Liver (tissue), 9 donors: Measurements from ENCODE around the gene POLR3G. TPM values are rescaled to one million over a fixed set of nuclear protein-coding genes. Genes with fewer than 3 reads are reported as not detected.

Experiments used
- DNase-seq: peaks from one replicate; pipeline ENCODE4 v3.0.0-alpha.2; 2017; ENCODE audit warnings: low spot score
- H3K27ac ChIP-seq, 2 donors: one replicate each; pipeline ENCODE4 v1.7.0; 2013; ENCODE audit warnings: inconsistent platforms in 2 of 2, low read length in 2 of 2, control low read depth in 1 of 2, low read depth in 1 of 2, mild to moderate bottlenecking in 1 of 2
- H3K27me3 ChIP-seq, 4 donors: one replicate each; pipeline versions ENCODE4 v1.6.1 to v1.7.0; 2013; ENCODE audit warnings: low read length in 3 of 4, inconsistent platforms in 1 of 4, mild to moderate bottlenecking in 1 of 4, moderate library complexity in 1 of 4; ENCODE audit not compliant: control insufficient read depth in 4 of 4, insufficient read depth in 4 of 4
- H3K36me3 ChIP-seq, 4 donors: one replicate each; pipeline versions ENCODE4 v1.6.1 to v1.7.0; 2013; ENCODE audit warnings: low read length in 3 of 4, mild to moderate bottlenecking in 3 of 4, low read depth in 1 of 4, moderate library complexity in 1 of 4; ENCODE audit not compliant: control insufficient read depth in 4 of 4, insufficient read depth in 3 of 4
- H3K4me1 ChIP-seq, 4 donors: one replicate each; pipeline versions ENCODE4 v1.6.1 to v1.7.0; 2013; ENCODE audit warnings: low read length in 3 of 4, mild to moderate bottlenecking in 3 of 4, moderate library complexity in 1 of 4; ENCODE audit not compliant: control insufficient read depth in 4 of 4, insufficient read depth in 4 of 4
- H3K4me3 ChIP-seq, 3 donors: one replicate each; pipeline versions ENCODE4 v1.6.1 to v1.7.0; 2013; ENCODE audit warnings: low read length in 3 of 3, control low read depth in 1 of 3, low read depth in 1 of 3, mild to moderate bottlenecking in 1 of 3
- H3K9ac ChIP-seq, 2 donors: one replicate each; pipeline ENCODE4 v1.7.0; 2013; ENCODE audit warnings: low read length in 2 of 2, mild to moderate bottlenecking in 2 of 2, moderate library complexity in 2 of 2, control low read depth in 1 of 2, low read depth in 1 of 2
- H3K9me3 ChIP-seq, 4 donors: one replicate each; pipeline versions ENCODE4 v1.6.1 to v1.7.0; 2013; ENCODE audit warnings: low read length in 3 of 4; ENCODE audit not compliant: control insufficient read depth in 4 of 4
- EGR1 ChIP-seq, 2 donors: IDR thresholded peaks; 2 replicates each; pipeline ENCODE4 v1.6.1; 2016 to 2018; ENCODE audit warnings: antibody characterized with exemption in 2 of 2, low read depth in 2 of 2
- FOXA1 ChIP-seq: IDR thresholded peaks from 2 replicates; pipeline ENCODE4 v1.6.1; 2016; ENCODE audit warnings: antibody characterized with exemption
- FOXA2 ChIP-seq: IDR thresholded peaks from 2 replicates; pipeline ENCODE4 v1.6.1; 2016; ENCODE audit warnings: antibody characterized with exemption
- GABPA ChIP-seq, 2 donors: IDR thresholded peaks in 1 of 2; conservative IDR thresholded peaks in 1 of 2; 2 replicates each; pipeline ENCODE4 v1.6.1; 2016; ENCODE audit warnings: antibody characterized with exemption in 2 of 2, mild to moderate bottlenecking in 1 of 2, moderate library complexity in 1 of 2
- HNF4A ChIP-seq, 2 donors: conservative IDR thresholded peaks; 2 replicates each; pipeline ENCODE4 v1.6.1; 2016; ENCODE audit warnings: antibody characterized with exemption in 2 of 2, mild to moderate bottlenecking in 2 of 2
- HNF4G ChIP-seq: IDR thresholded peaks from 2 replicates; pipeline ENCODE4 v1.6.1; 2016; ENCODE audit warnings: antibody characterized with exemption
- JUND ChIP-seq, 2 donors: IDR thresholded peaks; 2 replicates each; pipeline ENCODE4 v1.6.1; 2016; ENCODE audit warnings: antibody characterized with exemption in 2 of 2
- NR2F2 ChIP-seq: IDR thresholded peaks from 2 replicates; pipeline ENCODE4 v1.6.1; 2016; ENCODE audit warnings: antibody characterized with exemption
- RAD21 ChIP-seq, 2 donors: IDR thresholded peaks; 2 replicates each; pipeline ENCODE4 v1.6.1; 2016; ENCODE audit warnings: antibody characterized with exemption in 2 of 2, mild to moderate bottlenecking in 2 of 2
- SP1 ChIP-seq: IDR thresholded peaks from 2 replicates; pipeline ENCODE4 v1.6.1; 2018; ENCODE audit warnings: antibody characterized with exemption, mild to moderate bottlenecking
- YY1 ChIP-seq: IDR thresholded peaks from 2 replicates; pipeline ENCODE4 v1.6.1; 2016; ENCODE audit warnings: antibody characterized with exemption, mild to moderate bottlenecking
- WGBS: extraction: QIAGEN DNeasy Blood & Tissue Kit; methylation state at CpG from one replicate; pipeline ENCODE4 v1.1.7; 2013; 5-methylcytosine and 5-hydroxymethylcytosine counted together
- polyA plus RNA-seq, 2 donors: library from polyadenylated mRNA; stranded (reverse) in 1 of 2; unstranded in 1 of 2; fragments of 200-250 nt in 1 of 2; fragments of >200 nt in 1 of 2; fragmentation: Nextera tagmentation in 1 of 2; extraction: Ambion mirVana in 1 of 2; gene quantifications; one replicate each; pipeline versions ENCODE4 v1.2.1 to v1.2.3, GENCODE V29; 2013 to 2015
- total RNA-seq, 2 donors: library from RNA; depleted of rRNA; stranded (reverse); fragments of >200 nt; gene quantifications; one replicate each; pipeline ENCODE4 v1.2.3, GENCODE V29; 2014
- TF ChIP-seq, protein P1 (sequence below): IDR thresholded peaks from 2 replicates; pipeline ENCODE4 v1.6.1; 2016; ENCODE audit warnings: antibody characterized with exemption
- TF ChIP-seq, protein P2 (sequence below): IDR thresholded peaks from 2 replicates; pipeline ENCODE4 v1.6.1; 2016; ENCODE audit warnings: antibody characterized with exemption
- TF ChIP-seq, protein P3 (sequence below): fragments of 150-350 bp; IDR thresholded peaks from 2 replicates; pipeline ENCODE4 v1.5.1; 2017; ENCODE audit warnings: improper control_type of control experiment, low read depth, low read length; ENCODE audit not compliant: missing input control
- TF ChIP-seq, protein P4 (sequence below): IDR thresholded peaks from 2 replicates; pipeline ENCODE4 v1.6.1; 2016; ENCODE audit warnings: antibody characterized with exemption
- TF ChIP-seq, protein P5 (sequence below): IDR thresholded peaks from 2 replicates; pipeline ENCODE4 v1.6.1; 2016; ENCODE audit warnings: antibody characterized with exemption, mild to moderate bottlenecking
- donor health status: healthy.
- donor health status: healthy.
- donor health status: healthy.
- donor health status: healthy.
- donor health status: healthy.

POLR3G gene
- total and polyA plus RNA-seq, 4 donors, result 0.75 to 2.8 (median 1.2) TPM

DNA sequence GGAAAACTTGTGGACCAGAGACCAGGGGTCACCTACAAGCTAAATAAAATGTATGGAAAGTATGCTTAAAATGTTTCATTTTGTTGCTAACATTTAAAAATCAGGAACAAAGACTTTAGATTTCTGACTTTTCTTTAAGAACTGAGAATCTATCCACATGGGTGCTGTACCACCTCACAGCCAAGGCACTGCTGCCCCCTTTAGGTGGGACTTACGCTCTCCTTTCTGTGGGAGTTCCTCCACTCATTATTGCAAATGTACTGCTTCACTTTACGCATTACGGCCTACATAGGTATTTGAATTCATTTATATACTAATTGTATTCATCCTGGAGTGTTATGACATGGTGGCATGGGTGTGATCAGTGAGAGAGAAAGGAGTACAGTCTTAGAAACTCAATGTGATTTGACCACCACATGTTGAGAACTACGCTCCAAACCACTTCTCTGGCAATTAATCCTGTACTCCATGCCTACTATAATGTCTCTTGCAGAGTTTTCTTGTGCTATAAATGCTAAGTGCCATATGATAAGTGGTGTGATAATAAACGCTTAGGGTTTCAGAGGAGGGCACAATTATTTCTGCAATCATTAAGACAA lies 40.4 kb upstream of the POLR3G start:
- no peak overlapping the region for H3K27ac ChIP-seq
- H3K36me3 ChIP-seq, result no peaks in the 10 kb centered on the region
- TF ChIP-seq, protein P1, sequence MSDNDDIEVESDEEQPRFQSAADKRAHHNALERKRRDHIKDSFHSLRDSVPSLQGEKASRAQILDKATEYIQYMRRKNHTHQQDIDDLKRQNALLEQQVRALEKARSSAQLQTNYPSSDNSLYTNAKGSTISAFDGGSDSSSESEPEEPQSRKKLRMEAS, result no peak
- no peak for TF ChIP-seq GABPA (IDR thresholded peaks at IDR 0.05 in 1 of 2, conservative IDR thresholded peaks at IDR 0.05 in 1 of 2)
- TF ChIP-seq HNF4G, result no peak
- TF ChIP-seq, protein P2, sequence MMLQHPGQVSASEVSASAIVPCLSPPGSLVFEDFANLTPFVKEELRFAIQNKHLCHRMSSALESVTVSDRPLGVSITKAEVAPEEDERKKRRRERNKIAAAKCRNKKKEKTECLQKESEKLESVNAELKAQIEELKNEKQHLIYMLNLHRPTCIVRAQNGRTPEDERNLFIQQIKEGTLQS, result no peak
- peak; percentile 76 to 77 for TF ChIP-seq RAD21 (IDR thresholded peaks at IDR 0.05)
- no peak for TF ChIP-seq JUND (IDR thresholded peaks at IDR 0.05)
- TF ChIP-seq FOXA2, result no peak
- TF ChIP-seq, protein P3, sequence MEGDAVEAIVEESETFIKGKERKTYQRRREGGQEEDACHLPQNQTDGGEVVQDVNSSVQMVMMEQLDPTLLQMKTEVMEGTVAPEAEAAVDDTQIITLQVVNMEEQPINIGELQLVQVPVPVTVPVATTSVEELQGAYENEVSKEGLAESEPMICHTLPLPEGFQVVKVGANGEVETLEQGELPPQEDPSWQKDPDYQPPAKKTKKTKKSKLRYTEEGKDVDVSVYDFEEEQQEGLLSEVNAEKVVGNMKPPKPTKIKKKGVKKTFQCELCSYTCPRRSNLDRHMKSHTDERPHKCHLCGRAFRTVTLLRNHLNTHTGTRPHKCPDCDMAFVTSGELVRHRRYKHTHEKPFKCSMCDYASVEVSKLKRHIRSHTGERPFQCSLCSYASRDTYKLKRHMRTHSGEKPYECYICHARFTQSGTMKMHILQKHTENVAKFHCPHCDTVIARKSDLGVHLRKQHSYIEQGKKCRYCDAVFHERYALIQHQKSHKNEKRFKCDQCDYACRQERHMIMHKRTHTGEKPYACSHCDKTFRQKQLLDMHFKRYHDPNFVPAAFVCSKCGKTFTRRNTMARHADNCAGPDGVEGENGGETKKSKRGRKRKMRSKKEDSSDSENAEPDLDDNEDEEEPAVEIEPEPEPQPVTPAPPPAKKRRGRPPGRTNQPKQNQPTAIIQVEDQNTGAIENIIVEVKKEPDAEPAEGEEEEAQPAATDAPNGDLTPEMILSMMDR, result peak; percentile 44
- no peak for TF ChIP-seq NR2F2
- TF ChIP-seq FOXA1, result no peak
- no peak for TF ChIP-seq HNF4A (conservative IDR thresholded peaks at IDR 0.05)
- no peak overlapping the region for H3K9ac ChIP-seq
- peaks cover 0 to 8% (median 6%) of the 10 kb centered on the region in 4 donors for H3K4me1 ChIP-seq
- no peaks in the 10 kb centered on the region for H3K9me3 ChIP-seq
- H3K27me3 ChIP-seq, result no peaks in the 10 kb centered on the region
- 80% methylated on average over 5 of the region's 5 CpGs for WGBS
- peak; percentile 52 for DNase-seq
- no peak overlapping the region for H3K4me3 ChIP-seq

DNA sequence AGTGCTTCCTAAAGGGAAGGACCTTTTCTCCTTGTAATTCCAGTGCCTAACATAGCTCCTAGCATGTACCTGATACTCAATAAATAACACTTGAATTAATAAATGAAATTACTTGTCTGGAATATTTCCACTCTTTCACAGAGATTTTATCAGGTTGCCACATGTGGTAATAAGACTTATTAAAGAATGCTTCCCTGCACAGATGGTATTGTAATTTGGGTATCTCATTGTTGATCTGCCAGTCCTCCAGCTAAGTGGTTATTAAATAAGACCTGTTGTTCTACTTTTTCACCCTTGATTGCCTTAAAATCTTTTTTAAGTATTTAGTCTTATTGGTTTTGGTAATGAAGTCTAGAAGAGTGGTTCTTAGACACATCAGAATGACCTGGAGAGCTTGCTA lies 37.0 kb upstream of the POLR3G start:
- no peak overlapping the region for H3K4me3 ChIP-seq

More for the DNA sequence above, 37.0 kb upstream of the POLR3G start:
- no peaks in the 10 kb centered on the region for H3K27me3 ChIP-seq
- no peak overlapping the region for H3K9ac ChIP-seq
- TF ChIP-seq NR2F2 (no peak), HNF4G (no peak), EGR1 (IDR thresholded peaks at IDR 0.05; ENCODE audit: low read depth in 2 of 2) (no peak), HNF4A (conservative IDR thresholded peaks at IDR 0.05) (no peak), FOXA1 (no peak), RAD21 (IDR thresholded peaks at IDR 0.05) (no peak), FOXA2 (no peak), YY1 (no peak), SP1 (no peak), JUND (IDR thresholded peaks at IDR 0.05) (no peak), GABPA (IDR thresholded peaks at IDR 0.05 in 1 of 2, conservative IDR thresholded peaks at IDR 0.05 in 1 of 2) (no peak)
- TF ChIP-seq, protein P4, sequence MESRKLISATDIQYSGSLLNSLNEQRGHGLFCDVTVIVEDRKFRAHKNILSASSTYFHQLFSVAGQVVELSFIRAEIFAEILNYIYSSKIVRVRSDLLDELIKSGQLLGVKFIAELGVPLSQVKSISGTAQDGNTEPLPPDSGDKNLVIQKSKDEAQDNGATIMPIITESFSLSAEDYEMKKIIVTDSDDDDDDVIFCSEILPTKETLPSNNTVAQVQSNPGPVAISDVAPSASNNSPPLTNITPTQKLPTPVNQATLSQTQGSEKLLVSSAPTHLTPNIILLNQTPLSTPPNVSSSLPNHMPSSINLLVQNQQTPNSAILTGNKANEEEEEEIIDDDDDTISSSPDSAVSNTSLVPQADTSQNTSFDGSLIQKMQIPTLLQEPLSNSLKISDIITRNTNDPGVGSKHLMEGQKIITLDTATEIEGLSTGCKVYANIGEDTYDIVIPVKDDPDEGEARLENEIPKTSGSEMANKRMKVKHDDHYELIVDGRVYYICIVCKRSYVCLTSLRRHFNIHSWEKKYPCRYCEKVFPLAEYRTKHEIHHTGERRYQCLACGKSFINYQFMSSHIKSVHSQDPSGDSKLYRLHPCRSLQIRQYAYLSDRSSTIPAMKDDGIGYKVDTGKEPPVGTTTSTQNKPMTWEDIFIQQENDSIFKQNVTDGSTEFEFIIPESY, result no peak
- TF ChIP-seq, protein P1, result no peak
- TF ChIP-seq, protein P2, result no peak
- TF ChIP-seq, protein P5, sequence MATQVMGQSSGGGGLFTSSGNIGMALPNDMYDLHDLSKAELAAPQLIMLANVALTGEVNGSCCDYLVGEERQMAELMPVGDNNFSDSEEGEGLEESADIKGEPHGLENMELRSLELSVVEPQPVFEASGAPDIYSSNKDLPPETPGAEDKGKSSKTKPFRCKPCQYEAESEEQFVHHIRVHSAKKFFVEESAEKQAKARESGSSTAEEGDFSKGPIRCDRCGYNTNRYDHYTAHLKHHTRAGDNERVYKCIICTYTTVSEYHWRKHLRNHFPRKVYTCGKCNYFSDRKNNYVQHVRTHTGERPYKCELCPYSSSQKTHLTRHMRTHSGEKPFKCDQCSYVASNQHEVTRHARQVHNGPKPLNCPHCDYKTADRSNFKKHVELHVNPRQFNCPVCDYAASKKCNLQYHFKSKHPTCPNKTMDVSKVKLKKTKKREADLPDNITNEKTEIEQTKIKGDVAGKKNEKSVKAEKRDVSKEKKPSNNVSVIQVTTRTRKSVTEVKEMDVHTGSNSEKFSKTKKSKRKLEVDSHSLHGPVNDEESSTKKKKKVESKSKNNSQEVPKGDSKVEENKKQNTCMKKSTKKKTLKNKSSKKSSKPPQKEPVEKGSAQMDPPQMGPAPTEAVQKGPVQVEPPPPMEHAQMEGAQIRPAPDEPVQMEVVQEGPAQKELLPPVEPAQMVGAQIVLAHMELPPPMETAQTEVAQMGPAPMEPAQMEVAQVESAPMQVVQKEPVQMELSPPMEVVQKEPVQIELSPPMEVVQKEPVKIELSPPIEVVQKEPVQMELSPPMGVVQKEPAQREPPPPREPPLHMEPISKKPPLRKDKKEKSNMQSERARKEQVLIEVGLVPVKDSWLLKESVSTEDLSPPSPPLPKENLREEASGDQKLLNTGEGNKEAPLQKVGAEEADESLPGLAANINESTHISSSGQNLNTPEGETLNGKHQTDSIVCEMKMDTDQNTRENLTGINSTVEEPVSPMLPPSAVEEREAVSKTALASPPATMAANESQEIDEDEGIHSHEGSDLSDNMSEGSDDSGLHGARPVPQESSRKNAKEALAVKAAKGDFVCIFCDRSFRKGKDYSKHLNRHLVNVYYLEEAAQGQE, result no peak
- TF ChIP-seq, protein P3, result no peak
- no peaks in the 10 kb centered on the region for H3K36me3 ChIP-seq
- no peaks in the 10 kb centered on the region for H3K9me3 ChIP-seq
- no peak for DNase-seq
- no peak overlapping the region for H3K27ac ChIP-seq
- H3K4me1 ChIP-seq, result peaks cover 0 to 13% (median 8%) of the 10 kb centered on the region in 4 donors
